ENCODE data around the gene USP9X. TPM values are rescaled to one million over a fixed set of nuclear protein-coding genes. Genes with fewer than 3 reads are reported as not detected.

The USP9X gene
- total RNA-seq, 3 donors from 2014 or later: 72.1 to 88.9 (median 86.3) TPM

GRCh38 chrX:41234962-41235361 lies 149.7 kb downstream of the USP9X start:
- Histone ChIP-seq H3K4me1 (ENCODE audit: low read depth) (no peaks in the 10 kb centered on the region), H3K9me3 (no peaks in the 10 kb centered on the region), H3K4me3 (no peak overlapping the region), H3K36me3 (ENCODE audit: low read depth) (no peaks in the 10 kb centered on the region)
- TF ChIP-seq, protein P1, sequence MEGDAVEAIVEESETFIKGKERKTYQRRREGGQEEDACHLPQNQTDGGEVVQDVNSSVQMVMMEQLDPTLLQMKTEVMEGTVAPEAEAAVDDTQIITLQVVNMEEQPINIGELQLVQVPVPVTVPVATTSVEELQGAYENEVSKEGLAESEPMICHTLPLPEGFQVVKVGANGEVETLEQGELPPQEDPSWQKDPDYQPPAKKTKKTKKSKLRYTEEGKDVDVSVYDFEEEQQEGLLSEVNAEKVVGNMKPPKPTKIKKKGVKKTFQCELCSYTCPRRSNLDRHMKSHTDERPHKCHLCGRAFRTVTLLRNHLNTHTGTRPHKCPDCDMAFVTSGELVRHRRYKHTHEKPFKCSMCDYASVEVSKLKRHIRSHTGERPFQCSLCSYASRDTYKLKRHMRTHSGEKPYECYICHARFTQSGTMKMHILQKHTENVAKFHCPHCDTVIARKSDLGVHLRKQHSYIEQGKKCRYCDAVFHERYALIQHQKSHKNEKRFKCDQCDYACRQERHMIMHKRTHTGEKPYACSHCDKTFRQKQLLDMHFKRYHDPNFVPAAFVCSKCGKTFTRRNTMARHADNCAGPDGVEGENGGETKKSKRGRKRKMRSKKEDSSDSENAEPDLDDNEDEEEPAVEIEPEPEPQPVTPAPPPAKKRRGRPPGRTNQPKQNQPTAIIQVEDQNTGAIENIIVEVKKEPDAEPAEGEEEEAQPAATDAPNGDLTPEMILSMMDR (IDR thresholded peaks at IDR 0.05): no peak
- DNase-seq: no peak
- intact Hi-C loops (cut with DNase I, micrococcal nuclease): no loop called here
- no peak for ATAC-seq

- H3K4me3 ChIP-seq: no peak overlapping the region
- no peaks in the 10 kb centered on the region for H3K4me1 ChIP-seq (ENCODE audit: low read depth)
- H3K9me3 ChIP-seq: no peaks in the 10 kb centered on the region
- no peaks in the 10 kb centered on the region for H3K36me3 ChIP-seq (ENCODE audit: low read depth)
- TF ChIP-seq, protein P1 (IDR thresholded peaks at IDR 0.05): no peak
- DNase-seq (no peak), ATAC-seq (no peak)
- intact Hi-C loops (cut with DNase I, micrococcal nuclease): no loop called here
These were observed 151.4 kb downstream of the USP9X start for GRCh38 chrX:41236629-41237028.

DNA sequence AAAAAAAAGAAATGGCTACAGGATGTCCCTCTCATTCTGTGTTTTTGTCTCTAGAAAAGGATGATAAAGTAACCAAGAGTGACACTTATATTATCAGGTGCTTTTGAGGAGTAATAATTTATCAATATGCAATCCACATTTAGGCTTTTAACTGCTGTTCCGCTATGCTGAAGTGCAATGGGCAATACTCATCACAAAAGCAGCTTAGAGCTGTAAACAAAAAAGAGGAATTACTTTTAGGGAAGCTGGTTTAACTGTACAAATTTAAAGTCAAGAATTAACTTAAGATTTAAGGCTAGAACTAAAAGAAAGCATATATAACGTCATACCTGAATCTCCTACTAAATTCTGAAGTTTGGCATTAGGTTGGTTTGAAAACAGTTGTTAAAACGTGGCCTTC lies 155.3 kb downstream of the USP9X start:
- ATAC-seq: no peak
- no peaks in the 10 kb centered on the region for H3K9me3 ChIP-seq
- no peak for DNase-seq
- H3K36me3 ChIP-seq (ENCODE audit: low read depth): no peaks in the 10 kb centered on the region
- no peak overlapping the region for H3K4me3 ChIP-seq
- H3K4me1 ChIP-seq (ENCODE audit: low read depth): no peaks in the 10 kb centered on the region
- intact Hi-C loops (cut with DNase I, micrococcal nuclease): no loop called here
- TF ChIP-seq, protein P1 (IDR thresholded peaks at IDR 0.05): no peak

DNA sequence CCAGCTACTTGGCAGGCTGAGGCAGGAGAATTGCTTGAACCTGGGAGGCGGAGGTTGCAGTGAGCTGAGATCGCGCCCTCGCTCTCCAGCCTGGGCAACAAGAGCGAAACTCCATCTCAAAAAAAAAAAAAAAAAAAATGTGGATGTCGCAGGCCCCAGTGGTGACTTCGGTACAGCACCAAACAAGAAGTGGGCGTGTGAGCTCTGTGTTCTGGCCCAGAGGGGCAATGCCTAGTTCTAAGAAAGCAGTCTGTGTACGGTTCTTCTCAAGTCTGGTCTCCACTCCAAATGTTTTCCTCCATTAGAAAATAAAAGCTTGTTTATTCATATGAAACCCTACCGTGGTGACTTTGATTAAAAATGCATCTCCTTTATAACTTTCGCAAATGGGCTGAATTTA lies 156.7 kb downstream of the USP9X start:
- TF ChIP-seq, protein P1 (IDR thresholded peaks at IDR 0.05): no peak
- Histone ChIP-seq H3K4me3 (no peak overlapping the region), H3K4me1 (ENCODE audit: low read depth) (no peaks in the 10 kb centered on the region), H3K36me3 (ENCODE audit: low read depth) (no peaks in the 10 kb centered on the region), H3K9me3 (no peaks in the 10 kb centered on the region)
- intact Hi-C loops (cut with DNase I, micrococcal nuclease): no loop called here
- DNase-seq (no peak), ATAC-seq (no peak)

GRCh38 chrX:41245641-41246040 lies 160.4 kb downstream of the USP9X start:
- no peaks in the 10 kb centered on the region for H3K4me1 ChIP-seq (ENCODE audit: low read depth)
- no peak overlapping the region for H3K4me3 ChIP-seq
- ATAC-seq (no peak), DNase-seq (no peak)
- TF ChIP-seq, protein P1 (IDR thresholded peaks at IDR 0.05): no peak
- H3K36me3 ChIP-seq (ENCODE audit: low read depth): no peaks in the 10 kb centered on the region
- intact Hi-C loops (cut with DNase I, micrococcal nuclease): no loop called here
- H3K9me3 ChIP-seq: no peaks in the 10 kb centered on the region

DNA sequence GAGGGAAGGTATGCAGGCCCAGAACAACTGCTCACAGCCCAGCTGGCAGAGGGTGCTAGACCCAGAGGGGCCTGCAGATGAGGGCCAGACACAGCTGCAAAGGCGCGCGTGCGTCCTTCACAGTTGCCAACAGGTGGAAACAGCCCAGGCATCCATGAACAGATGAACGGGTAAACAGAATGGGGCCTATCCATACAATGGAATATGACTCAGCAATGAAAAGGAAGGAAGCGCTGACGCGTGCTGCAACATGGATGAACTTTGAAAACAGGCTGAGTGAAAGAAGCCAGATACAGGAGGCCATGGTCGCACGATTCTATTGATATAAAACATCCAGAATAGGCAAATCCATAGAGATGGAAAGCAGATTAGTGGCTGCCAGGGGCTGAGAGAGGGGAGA lies 165.6 kb downstream of the USP9X start:
- no peak for ATAC-seq
- intact Hi-C loops (cut with DNase I, micrococcal nuclease): no loop called here
- TF ChIP-seq, protein P1 (IDR thresholded peaks at IDR 0.05): no peak
- no peak overlapping the region for H3K4me3 ChIP-seq
- no peaks in the 10 kb centered on the region for H3K36me3 ChIP-seq (ENCODE audit: low read depth)
- no peak for DNase-seq
- no peaks in the 10 kb centered on the region for H3K4me1 ChIP-seq (ENCODE audit: low read depth)
- no peaks in the 10 kb centered on the region for H3K9me3 ChIP-seq

All from mucosa of descending colon (tissue), 3 donors.